Pancreas (tissue), 10 donors: ENCODE data around the gene ZNF581. TPM values are rescaled to one million over a fixed set of nuclear protein-coding genes. Genes with fewer than 3 reads are reported as not detected.

Experiments
- ATAC-seq, 4 donors: fragments of 200-7000 bp; cut with Tn5 transposase; one replicate each; pipeline versions ENCODE4 v1.8.0 to v1.9.1; 2020; ENCODE audit warnings: mild to moderate bottlenecking in 4 of 4, moderate library complexity in 4 of 4
- DNase-seq, 6 donors: peaks; one replicate each; pipeline ENCODE4 v3.0.0-alpha.2; 2020
- FAIRE-seq: peaks from 2 replicates; lab custom pipeline; 2012; peaks lifted over from hg19 to GRCh38; lab: Jason Lieb, UNC
- H3K27ac ChIP-seq, 4 donors: fragments of 200-600 bp; sonication (generic); 1 replicate in 3 of 4; 2 replicates in 1 of 4; pipeline versions ENCODE4 v1.5.0 to v1.8.0; 2020
- H3K27me3 ChIP-seq, 4 donors: fragments of 200-600 bp; one replicate each; pipeline ENCODE4 v1.8.0; 2021
- H3K36me3 ChIP-seq, 3 donors: fragments of 200-600 bp; sonication (generic) in 1 of 3; one replicate each; pipeline versions ENCODE4 v1.5.0 to v1.8.0; 2020 to 2021
- H3K4me1 ChIP-seq, 3 donors: fragments of 200-600 bp; one replicate each; pipeline ENCODE4 v1.8.0; 2021
- H3K4me3 ChIP-seq, 4 donors: fragments of 200-600 bp; sonication (generic) in 2 of 4; one replicate each; pipeline versions ENCODE4 v1.5.0 to v1.8.0; 2020 to 2021
- H3K9me3 ChIP-seq, 4 donors: fragments of 200-600 bp; one replicate each; pipeline ENCODE4 v1.8.0; 2021
- CTCF ChIP-seq, 4 donors: fragments of 200-600 bp; sonication (generic) in 3 of 4; IDR thresholded peaks; one replicate each; pipeline versions ENCODE4 v1.5.0 to v1.8.0; 2021; ENCODE audit warnings: antibody characterized with exemption in 4 of 4
- WGBS, 2 donors: extraction: QIAGEN DNeasy Blood & Tissue Kit; methylation state at CpG; one replicate each; pipeline ENCODE4 v1.1.7; 2013; 5-methylcytosine and 5-hydroxymethylcytosine counted together
- intact Hi-C, 3 donors: fragments of 100-400 bp; cut with DNase I; formaldehyde crosslinking; loops; one replicate each; pipeline versions ENCODE4 v1.11.1 to v1.14.2; 2022
- polyA plus RNA-seq, 2 donors: library from polyadenylated mRNA; stranded (reverse); fragments of 200-250 nt; gene quantifications; one replicate each; pipeline ENCODE4 v1.2.3, GENCODE V29; 2013
- total RNA-seq, 6 donors: library from RNA; stranded (reverse); fragmentation: NEBNext Ultra II Directional in 4 of 6; extraction: Animal tissue kit (Norgen Biotek cat#: 25700) in 4 of 6; gene quantifications; one replicate each; pipeline versions ENCODE4 v1.2.1 to v1.2.4, GENCODE V29; 2021 to 2023
- donor health status: healthy with polysubstance abuse.
- donor health status: DM: no; HTN: no; CAD: no; lungs with moderate emphysema.
- donor health status: DM: no; HTN: no; CAD: no.
- donor health status: control.
- donor health status: control.
- donor health status: Bipolar disorder and iron deficiency.
- donor health status: DM: yes; HTN: yes; CAD: no.
- donor health status: DM: no; HTN: no; CAD: no.
- donor health status: DM: no; HTN: no; CAD: no.
- donor health status: DM: yes; HTN: yes; CAD: no.

Gene ZNF581
- total and polyA plus RNA-seq, 8 donors = 12.9 to 23.2 (median 15.2) TPM

GRCh38 chr19:55693336-55693974 lies 50.0 kb downstream of the ZNF581 start:
- no peak for TF ChIP-seq CTCF (IDR thresholded peaks at IDR 0.05)
- Histone ChIP-seq H3K9me3 (no peaks in the 10 kb centered on the region), H3K36me3 (peaks cover 9 to 74% (median 55%) of the 10 kb centered on the region in 3 donors), H3K4me3 (no peak overlapping the region), H3K27me3 (no peaks in the 10 kb centered on the region), H3K4me1 (no peaks in the 10 kb centered on the region), H3K27ac (no peak overlapping the region)
- intact Hi-C loops = loop anchor here in 1 of 3 donors (10.0 kb wide), 1 partner anchor 121 kb away; no protein-coding TSS in a partner anchor
- FAIRE-seq (no peak), DNase-seq (peak in 1 of 6 donors; percentile 48), ATAC-seq (no peak)
- WGBS, 2 donors = 95 to 96% methylated on average over 20 of the region's 20 CpGs

DNA sequence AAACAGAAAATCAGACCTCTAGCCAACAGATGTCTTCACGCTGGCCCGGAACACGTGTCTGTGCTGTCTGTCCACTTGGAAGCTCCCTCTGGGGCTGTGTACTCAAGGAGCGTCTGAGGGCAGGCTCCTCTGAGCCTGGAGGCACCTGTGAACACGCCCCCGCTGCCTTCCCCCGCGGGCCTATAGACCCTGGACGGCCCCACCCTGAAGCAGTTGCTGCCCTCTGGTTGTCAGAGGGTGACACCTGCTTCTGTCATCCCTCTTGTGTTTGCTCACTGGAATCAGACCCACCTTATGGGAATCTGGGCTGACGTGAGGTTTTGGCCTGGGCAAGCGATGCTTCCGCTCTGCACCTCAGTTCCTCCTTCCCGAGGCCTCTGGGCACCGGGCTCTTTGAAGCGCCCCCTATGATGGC lies 50.8 kb downstream of the ZNF581 start:
- TF ChIP-seq CTCF (IDR thresholded peaks at IDR 0.05) = no peak
- ATAC-seq = no peak
- intact Hi-C loops = loop anchor here in 1 of 3 donors (10.0 kb wide), 1 partner anchor 121 kb away; no protein-coding TSS in a partner anchor
- H3K4me3 ChIP-seq = no peak overlapping the region
- no peaks in the 10 kb centered on the region for H3K27me3 ChIP-seq
- H3K9me3 ChIP-seq = no peaks in the 10 kb centered on the region
- no peaks in the 10 kb centered on the region for H3K4me1 ChIP-seq
- H3K27ac ChIP-seq = no peak overlapping the region
- FAIRE-seq = no peak
- peaks cover 9 to 68% (median 52%) of the 10 kb centered on the region in 3 donors for H3K36me3 ChIP-seq
- no peak for DNase-seq
- WGBS, 2 donors = 90 to 92% methylated on average over 15 of the region's 15 CpGs

- no peak for DNase-seq
- no peaks in the 10 kb centered on the region for H3K27me3 ChIP-seq
- ATAC-seq = no peak
- H3K9me3 ChIP-seq = no peaks in the 10 kb centered on the region
- 93 to 94% methylated on average over 37 of the region's 37 CpGs for WGBS, 2 donors
- FAIRE-seq = no peak
- TF ChIP-seq CTCF (IDR thresholded peaks at IDR 0.05) = no peak
- H3K36me3 ChIP-seq = peaks cover 8 to 65% (median 46%) of the 10 kb centered on the region in 3 donors
- no peak overlapping the region for H3K27ac ChIP-seq
- H3K4me1 ChIP-seq = no peaks in the 10 kb centered on the region
- no peak overlapping the region for H3K4me3 ChIP-seq
- intact Hi-C loops = loop anchor here in 1 of 3 donors (10.0 kb wide), 1 partner anchor 120 kb away; no protein-coding TSS in a partner anchor
Observed at GRCh38 chr19:55694656-55695491, 51.4 kb downstream of the ZNF581 start.

Other genes starting within 250 kb of the ZNF581 start
- gene UBE2S, start 235.9 kb upstream of the ZNF581 start, total RNA-seq = 1 to 10 TPM; 2.0 to 7.3 (median 5.1) TPM
- 1 to 10 TPM; 3.6 to 5.0 TPM for gene UBE2S, start 235.9 kb upstream of the ZNF581 start, polyA plus RNA-seq
- under 1 TPM in 3 of 6 donors, not detected in 3; 0.05 to 0.16 (median 0.06) TPM for gene SHISA7, start 200.3 kb upstream of the ZNF581 start, total RNA-seq
- gene SHISA7, start 200.3 kb upstream of the ZNF581 start, polyA plus RNA-seq = under 1 TPM; 0.04 to 0.33 TPM
- gene ISOC2, start 182.0 kb upstream of the ZNF581 start, total RNA-seq = 10 to 100 TPM; 13.0 to 23.9 (median 20.9) TPM
- gene ISOC2, start 182.0 kb upstream of the ZNF581 start, polyA plus RNA-seq = 10 to 100 TPM; 38.3 to 43.9 TPM
- gene C19orf85, start 178.9 kb upstream of the ZNF581 start, total RNA-seq = not detected
- gene C19orf85, start 178.9 kb upstream of the ZNF581 start, polyA plus RNA-seq = not detected
- gene ZNF628, start 167.0 kb upstream of the ZNF581 start, total RNA-seq = 1 to 10 TPM; 3.4 to 6.2 (median 4.1) TPM
- 1 to 10 TPM; 2.6 to 7.8 TPM for gene ZNF628, start 167.0 kb upstream of the ZNF581 start, polyA plus RNA-seq
- 10 to 100 TPM in 1 of 6 donors, 1 to 10 TPM in 5; 5.8 to 10.1 (median 7.5) TPM for gene NAT14, start 158.5 kb upstream of the ZNF581 start, total RNA-seq
- 10 to 100 TPM; 27.9 to 32.4 TPM for gene NAT14, start 158.5 kb upstream of the ZNF581 start, polyA plus RNA-seq
- 1 to 10 TPM in 4 of 6 donors, under 1 TPM in 2; 0.60 to 5.3 (median 1.4) TPM for gene SSC5D, start 155.2 kb upstream of the ZNF581 start, total RNA-seq
- gene SSC5D, start 155.2 kb upstream of the ZNF581 start, polyA plus RNA-seq = 1 to 10 TPM in 1 of 2 donors, under 1 TPM in 1; 0.77 to 2.1 TPM
- gene SBK2, start 106.5 kb upstream of the ZNF581 start, total RNA-seq = under 1 TPM in 1 of 6 donors, not detected in 5; 0.43 TPM
- gene SBK2, start 106.5 kb upstream of the ZNF581 start, polyA plus RNA-seq = under 1 TPM; 0.28 to 0.46 TPM
- gene SBK3, start 98.1 kb upstream of the ZNF581 start, total RNA-seq = under 1 TPM in 2 of 6 donors, not detected in 4; 0.19 to 0.28 TPM
- gene SBK3, start 98.1 kb upstream of the ZNF581 start, polyA plus RNA-seq = under 1 TPM; 0.11 to 0.16 TPM
- gene ZNF579, start 62.8 kb upstream of the ZNF581 start, total RNA-seq = 10 to 100 TPM in 1 of 6 donors, 1 to 10 TPM in 5; 6.5 to 12.7 (median 9.2) TPM
- 10 to 100 TPM; 11.6 to 16.1 TPM for gene ZNF579, start 62.8 kb upstream of the ZNF581 start, polyA plus RNA-seq
- gene FIZ1, start 44.1 kb upstream of the ZNF581 start, total RNA-seq = 10 to 100 TPM in 2 of 6 donors, 1 to 10 TPM in 4; 6.8 to 12.1 (median 8.9) TPM
- gene FIZ1, start 44.1 kb upstream of the ZNF581 start, polyA plus RNA-seq = 10 to 100 TPM; 12.6 TPM
- gene ZNF524, start 43.4 kb upstream of the ZNF581 start, total RNA-seq = 10 to 100 TPM; 17.1 to 37.0 (median 33.1) TPM
- 10 to 100 TPM; 26.7 to 79.4 TPM for gene ZNF524, start 43.4 kb upstream of the ZNF581 start, polyA plus RNA-seq
- 1 to 10 TPM; 6.6 to 9.0 (median 7.8) TPM for gene ZNF865, start 38.0 kb upstream of the ZNF581 start, total RNA-seq
- 1 to 10 TPM; 5.7 to 9.7 TPM for gene ZNF865, start 38.0 kb upstream of the ZNF581 start, polyA plus RNA-seq
- 1 to 10 TPM; 3.7 to 5.8 (median 4.6) TPM for gene ZNF784, start 19.1 kb upstream of the ZNF581 start, total RNA-seq
- 10 to 100 TPM; 10.3 to 12.9 TPM for gene ZNF784, start 19.1 kb upstream of the ZNF581 start, polyA plus RNA-seq
- 10 to 100 TPM; 12.7 to 24.3 (median 17.6) TPM for gene ZNF580, start 2.6 kb upstream of the ZNF581 start, total RNA-seq
- gene ZNF580, start 2.6 kb upstream of the ZNF581 start, polyA plus RNA-seq = 10 to 100 TPM; 35.0 to 40.5 TPM
- 1 to 10 TPM; 3.2 to 6.2 (median 5.0) TPM for gene CCDC106, start 4.6 kb downstream of the ZNF581 start, total RNA-seq
- gene CCDC106, start 4.6 kb downstream of the ZNF581 start, polyA plus RNA-seq = 10 to 100 TPM; 20.7 to 22.8 TPM
- 10 to 100 TPM; 38.4 to 97.0 (median 58.8) TPM for gene U2AF2, start 11.4 kb downstream of the ZNF581 start, total RNA-seq
- 100 to 1,000 TPM in 1 of 2 donors, 10 to 100 TPM in 1; 74.8 to 113 TPM for gene U2AF2, start 11.4 kb downstream of the ZNF581 start, polyA plus RNA-seq
- 100 to 1,000 TPM in 1 of 6 donors, 10 to 100 TPM in 5; 64.9 to 102 (median 84.6) TPM for gene EPN1, start 31.6 kb downstream of the ZNF581 start, total RNA-seq
- gene EPN1, start 31.6 kb downstream of the ZNF581 start, polyA plus RNA-seq = 10 to 100 TPM; 38.4 to 76.8 TPM
- gene NLRP9, start 94.8 kb downstream of the ZNF581 start, total RNA-seq = under 1 TPM in 2 of 6 donors, not detected in 4; 0.09 to 0.12 TPM
- under 1 TPM; 0.04 to 0.05 TPM for gene NLRP9, start 94.8 kb downstream of the ZNF581 start, polyA plus RNA-seq
- gene RFPL4A, start 115.4 kb downstream of the ZNF581 start, total RNA-seq = under 1 TPM in 2 of 6 donors, not detected in 4; 0.17 to 0.75 TPM
- gene RFPL4A, start 115.4 kb downstream of the ZNF581 start, polyA plus RNA-seq = under 1 TPM in 1 of 2 donors, not detected in 1; 0.70 TPM
- gene RFPL4AL1, start 125.5 kb downstream of the ZNF581 start, total RNA-seq = not detected
- not detected for gene RFPL4AL1, start 125.5 kb downstream of the ZNF581 start, polyA plus RNA-seq
- gene NLRP11, start 188.3 kb downstream of the ZNF581 start, total RNA-seq = under 1 TPM in 5 of 6 donors, not detected in 1; 0.06 to 0.22 (median 0.14) TPM
- under 1 TPM; 0.04 to 0.09 TPM for gene NLRP11, start 188.3 kb downstream of the ZNF581 start, polyA plus RNA-seq
- not detected for gene NLRP4, start 192.9 kb downstream of the ZNF581 start, total RNA-seq
- gene NLRP4, start 192.9 kb downstream of the ZNF581 start, polyA plus RNA-seq = not detected